Measurements from ENCODE around the gene FCAMR.

GRCh38 chr1:206926286-206926685, 44.0 kb downstream of the FCAMR start:
- TF ChIP-seq CTCF (optimal IDR thresholded peaks at IDR 0.05 in 1 of 3, IDR thresholded peaks at IDR 0.05 in 1 of 3, conservative IDR thresholded peaks at IDR 0.05 in 1 of 3; ENCODE audit: extremely low read depth in 1 of 3, insufficient read depth in 2 of 3, low read length in 3 of 3) (no peak), EZH2 (IDR thresholded peaks at IDR 0.05; ENCODE audit: low read length) (no peak)

Measured in keratinocyte (primary cell).